EL (cell line): ENCODE data around the gene ZBTB5.
A peak's percentile ranks its signal among the peaks of the same experiment; 100 is the strongest.
"Not testable (repeated sequence)": the region's sequence is repeated elsewhere in the genome, so short reads cannot be mapped to it uniquely, and the experiment has no call there.

Source experiments
- DNase-seq: peaks from one replicate; pipeline ENCODE4 v3.0.0-alpha.2; 2016

Gene ZBTB5

DNA sequence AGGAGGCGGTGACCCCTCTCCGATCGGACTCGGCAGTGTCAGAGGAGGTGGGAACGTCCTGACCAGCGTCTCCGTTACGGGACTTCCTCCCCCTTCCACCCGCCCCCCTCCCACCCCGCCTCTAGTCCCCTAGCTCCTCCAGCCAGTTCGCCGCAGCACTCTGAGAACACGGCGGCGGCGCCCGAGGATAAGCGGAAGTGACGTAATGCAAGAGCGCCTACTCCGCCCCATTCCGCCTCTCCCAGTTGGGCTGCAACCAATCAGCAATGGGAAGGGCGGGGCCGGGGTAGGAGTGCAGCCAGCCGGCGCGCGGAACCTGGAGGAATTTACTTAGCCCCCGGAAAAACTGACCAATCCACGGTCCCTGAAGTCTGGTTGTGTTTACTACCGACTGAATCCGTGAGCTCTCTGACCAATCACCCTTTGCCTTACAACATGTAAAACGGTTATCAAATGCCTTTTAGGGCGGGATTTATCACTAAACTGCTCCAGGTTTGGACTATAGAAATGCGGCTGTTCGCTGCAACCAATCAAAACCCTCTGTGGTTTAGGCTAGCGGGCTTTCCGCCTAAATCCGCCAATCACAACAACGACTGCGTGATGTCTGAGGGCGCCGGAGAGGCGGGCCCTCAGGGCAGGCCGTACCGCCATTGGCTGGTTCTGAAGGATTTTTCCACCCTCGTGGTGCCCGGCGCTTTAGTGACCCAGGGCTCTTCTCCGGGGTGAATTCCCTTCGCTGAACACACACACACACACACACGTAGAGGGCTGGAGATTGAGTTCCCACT is at the start of gene ZBTB5:
Gene ZBTB5, minus strand, starts transcription at position 202 of the 788 bp plus-strand sequence. CDS start 22,899 bp downstream, outside the sequence.
- DNase-seq = peak; percentile 100

DNA sequence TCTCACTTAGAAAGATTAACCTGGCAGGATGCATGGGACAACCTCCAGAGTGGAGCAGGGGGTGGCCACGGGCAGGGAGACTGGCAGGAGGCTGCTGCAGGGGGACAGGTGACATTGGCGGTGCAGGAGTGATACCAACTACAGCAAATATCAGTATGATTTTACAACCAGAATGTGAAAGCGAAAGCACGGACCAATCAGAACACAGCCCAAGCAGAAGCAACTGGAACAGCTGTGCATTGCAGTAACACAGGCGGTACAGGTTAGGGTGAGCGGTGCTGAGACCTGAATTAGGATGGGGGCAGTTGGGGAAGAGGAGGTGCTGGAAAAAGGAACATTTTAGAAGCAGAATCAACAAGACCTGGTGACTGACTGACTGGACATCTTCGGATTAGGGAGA is 49.7 kb upstream of the ZBTB5 start:
- DNase-seq = no peak

- not testable (repeated sequence) for DNase-seq
These were observed 49.2 kb upstream of the ZBTB5 start for GRCh38 chr9:37514415-37514814.

DNA sequence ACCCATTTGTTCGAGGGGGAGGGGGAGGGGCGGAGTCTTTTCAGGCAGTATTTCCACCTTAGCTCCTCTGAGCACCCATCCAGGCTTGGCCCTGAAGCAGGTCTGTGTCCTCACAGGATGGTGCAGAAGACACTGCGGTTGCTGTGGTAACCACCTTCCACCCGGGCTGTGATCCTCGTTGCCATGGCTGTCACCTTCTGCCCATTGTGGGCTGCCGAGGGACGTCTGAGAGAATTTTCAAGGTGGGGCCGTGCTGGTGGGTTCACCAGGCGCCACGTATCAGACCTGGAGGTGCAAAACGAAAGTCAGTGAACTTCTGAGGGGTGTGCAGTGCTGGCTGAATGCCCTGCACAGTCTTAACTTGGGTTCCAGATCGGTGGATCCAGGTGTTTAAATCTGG is 47.2 kb upstream of the ZBTB5 start:
- DNase-seq = no peak

DNA sequence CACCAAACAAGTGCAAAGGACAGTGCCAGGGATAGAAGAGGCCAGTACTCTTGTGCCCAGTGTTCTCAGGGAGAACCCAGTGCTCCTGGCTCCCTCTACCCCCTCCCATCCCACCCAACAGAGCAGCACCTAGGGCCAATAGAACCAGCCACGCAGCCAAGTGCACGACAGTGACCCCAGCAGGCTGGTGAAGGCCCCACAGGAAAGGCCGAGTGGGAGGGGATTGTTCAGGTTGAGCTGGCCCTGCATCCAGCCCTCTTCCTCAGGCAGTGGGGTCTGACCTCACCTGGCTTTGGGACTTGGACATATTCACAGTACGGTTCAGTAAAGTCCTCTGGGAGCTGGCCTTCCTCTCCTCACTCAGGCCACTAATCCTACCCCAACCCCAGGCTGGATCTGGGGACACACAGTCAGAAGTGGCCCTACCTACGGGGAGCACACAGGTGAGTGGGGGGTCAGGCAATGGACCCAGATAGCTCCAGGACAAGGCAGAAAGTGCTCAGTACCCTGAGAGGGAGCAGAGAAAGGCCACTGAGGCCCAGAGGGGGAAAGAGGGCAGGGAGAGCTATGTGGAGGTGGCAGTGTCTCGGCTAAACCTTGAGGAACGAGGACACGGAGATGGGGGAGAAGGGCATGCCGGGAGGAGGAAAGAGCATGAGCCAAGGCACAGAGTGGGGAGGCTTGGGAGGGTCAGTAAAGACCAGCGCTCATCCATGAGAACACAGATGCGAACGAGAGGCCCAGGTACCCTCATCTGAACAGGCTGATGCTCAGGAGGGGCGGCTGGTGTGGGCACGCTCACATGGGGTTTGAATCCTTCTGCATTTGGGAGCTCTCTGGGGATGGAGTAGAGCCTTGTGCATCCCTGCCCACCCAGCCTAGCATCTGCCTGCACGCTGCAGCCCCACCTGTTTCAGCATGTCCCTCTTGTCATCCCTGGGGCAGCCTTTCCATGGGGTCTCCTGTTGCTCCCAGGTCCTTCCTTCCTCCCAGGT is 46.1 kb upstream of the ZBTB5 start:
- peak; percentile 22 for DNase-seq

- not testable (repeated sequence) for DNase-seq
These were observed 44.8 kb upstream of the ZBTB5 start for GRCh38 chr9:37510053-37510452.

- DNase-seq = no peak
These were observed 44.3 kb upstream of the ZBTB5 start for GRCh38 chr9:37509536-37509935.

GRCh38 chr9:37508834-37509206 is 43.6 kb upstream of the ZBTB5 start:
- DNase-seq = no peak

DNA sequence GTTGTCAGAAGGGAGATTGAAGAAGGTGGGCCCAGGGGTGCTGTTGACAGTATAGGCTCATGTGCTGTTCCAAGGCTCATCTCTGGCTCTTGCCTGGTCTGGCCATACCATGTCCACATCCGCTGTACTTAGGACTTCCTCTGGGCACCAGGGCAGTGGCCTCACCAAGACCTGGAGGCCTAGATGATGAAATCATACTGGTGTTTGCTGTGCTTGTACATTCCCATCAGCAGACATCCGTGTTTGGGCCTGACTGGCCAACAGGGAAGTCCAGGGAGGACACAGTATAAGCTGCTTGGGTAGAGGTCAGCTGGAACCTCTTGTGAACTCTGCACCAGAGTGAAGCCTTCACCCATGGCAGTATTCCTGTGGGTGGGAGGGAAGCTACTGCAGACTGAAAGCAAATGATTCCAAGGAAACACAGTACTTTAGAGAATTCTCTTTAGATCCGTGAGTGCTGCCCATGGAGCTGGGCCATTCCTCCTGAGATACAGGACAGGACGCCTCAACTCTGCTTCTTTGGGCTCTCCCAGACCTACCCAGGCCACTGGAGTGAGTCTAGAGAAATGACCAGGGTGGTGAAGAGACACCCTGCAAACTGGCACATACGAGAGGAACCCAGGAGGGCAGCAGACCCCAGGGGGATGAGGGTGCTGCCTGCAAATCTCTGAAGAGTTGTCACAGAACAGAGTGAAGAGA is 43.0 kb upstream of the ZBTB5 start:
- no peak for DNase-seq

DNA sequence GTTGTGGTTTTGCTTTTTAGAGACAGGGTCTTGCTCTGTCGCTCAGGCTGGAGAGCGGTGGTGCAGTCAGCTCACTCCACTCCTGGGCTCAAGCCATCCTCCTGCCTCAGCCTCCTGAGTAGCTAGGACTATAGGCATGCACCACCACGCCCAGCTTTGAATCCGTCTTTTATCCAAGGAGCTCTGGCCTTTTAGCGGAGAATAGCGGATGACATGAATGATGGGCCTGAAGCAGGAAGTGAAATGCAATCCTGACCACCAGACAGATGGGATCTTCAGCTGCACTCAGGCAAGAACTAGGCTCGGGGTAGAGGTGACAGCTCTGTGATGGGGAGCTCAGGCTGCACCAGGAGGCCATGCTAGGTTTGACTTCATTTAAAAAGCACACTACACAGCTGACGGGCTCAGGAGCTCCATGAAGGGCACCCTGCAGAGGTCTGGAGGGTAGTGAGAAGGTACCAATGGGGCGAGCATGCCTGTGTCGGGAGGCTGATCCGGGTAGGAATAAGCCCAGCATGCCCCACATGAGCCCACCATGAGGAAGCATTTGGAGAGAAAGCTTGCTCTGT is 42.4 kb upstream of the ZBTB5 start:
- no peak for DNase-seq

DNA sequence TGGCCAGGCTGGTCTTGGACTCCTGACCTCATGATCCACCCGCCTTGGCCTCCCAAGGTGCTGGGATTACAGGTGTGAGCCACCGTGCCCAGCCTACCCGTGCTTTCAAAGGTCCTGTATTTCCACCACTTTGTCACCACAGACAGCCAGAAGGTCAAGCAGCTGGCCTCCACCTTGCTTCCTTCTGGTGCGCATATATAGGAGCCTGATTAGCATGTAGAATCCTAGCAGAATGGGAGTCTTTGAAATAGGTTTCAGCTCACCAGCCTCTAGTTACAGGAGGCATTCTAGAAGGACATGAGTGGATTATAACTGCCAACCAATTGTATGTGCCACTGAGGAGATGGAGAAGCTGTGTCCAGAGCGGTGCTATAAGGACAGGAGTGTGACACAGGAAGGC is 39.4 kb upstream of the ZBTB5 start:
- DNase-seq = no peak

- DNase-seq = peak; percentile 32
These were observed 38.5 kb upstream of the ZBTB5 start for GRCh38 chr9:37503736-37504135.

DNA sequence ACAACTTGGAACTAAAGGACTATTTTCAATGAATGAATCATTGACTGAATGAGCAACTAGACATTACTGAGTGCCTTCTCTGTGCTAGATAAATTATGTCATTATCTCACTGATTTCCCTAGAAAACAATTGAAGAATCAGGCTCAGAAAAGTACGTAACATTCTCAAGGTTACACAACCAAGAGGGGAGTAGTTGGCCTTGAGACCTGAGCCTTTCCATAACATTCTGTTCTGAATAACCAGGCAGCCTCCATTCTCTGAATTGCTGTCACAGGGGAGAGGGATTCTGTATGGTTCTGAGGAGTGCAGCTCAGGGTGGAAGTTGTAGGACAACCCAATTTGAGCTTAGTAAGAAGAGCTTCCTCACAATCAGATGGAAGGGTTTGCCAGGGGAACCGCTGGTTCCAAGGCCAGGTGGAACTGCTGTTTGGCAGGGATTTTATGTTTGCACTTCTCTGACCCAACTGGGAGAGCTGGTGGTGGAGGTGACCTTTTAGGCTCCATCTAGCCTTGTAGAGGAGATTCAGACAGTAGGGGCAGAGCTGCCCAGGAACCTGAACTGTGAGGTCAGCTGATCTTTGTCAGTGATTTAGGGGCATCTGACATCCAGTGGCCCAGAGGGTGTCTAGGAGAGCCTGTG is 36.8 kb upstream of the ZBTB5 start:
- no peak for DNase-seq

GRCh38 chr9:37499297-37499696 is 34.0 kb upstream of the ZBTB5 start:
- no peak for DNase-seq

- no peak for DNase-seq
These were observed 33.2 kb upstream of the ZBTB5 start for GRCh38 chr9:37498457-37498856.

DNA sequence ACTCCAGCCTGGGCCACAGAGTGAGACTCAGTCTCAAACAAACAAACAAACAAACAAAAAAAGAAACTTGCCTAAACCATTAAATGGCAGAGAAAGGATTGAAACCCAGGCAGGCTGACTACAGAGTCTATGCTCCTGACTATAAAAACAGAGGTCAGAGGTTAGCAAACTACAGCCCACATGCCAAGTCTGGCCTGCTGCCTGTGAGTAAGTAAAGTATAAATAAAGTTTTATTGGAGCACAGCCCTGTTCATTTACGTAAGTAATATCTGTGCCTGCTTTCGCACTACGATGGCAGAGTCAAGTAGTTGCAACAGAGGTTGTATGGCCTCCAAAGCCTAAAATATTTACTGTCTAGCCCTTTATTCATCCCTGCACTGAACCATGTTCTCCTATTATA is 32.1 kb upstream of the ZBTB5 start:
- no peak for DNase-seq

DNA sequence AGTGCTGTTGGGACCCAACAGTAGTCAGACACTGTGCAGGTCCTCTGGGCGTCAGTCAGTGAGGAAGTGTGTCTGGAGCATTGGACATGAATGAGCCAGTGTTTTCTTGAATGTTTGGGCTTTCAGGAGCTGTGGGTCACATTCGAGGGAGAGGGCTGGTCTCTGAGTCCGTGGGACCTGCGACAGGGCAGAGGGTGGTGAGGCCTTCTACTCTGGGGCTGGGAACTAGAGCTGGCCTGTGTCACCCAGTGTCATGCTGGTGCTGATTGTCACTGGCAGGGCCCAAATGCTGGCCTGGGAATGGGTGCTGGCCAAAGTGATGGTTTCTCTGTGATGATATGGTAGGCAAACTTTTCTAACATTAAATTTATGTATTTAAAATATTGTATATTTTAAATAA is 30.8 kb upstream of the ZBTB5 start:
- no peak for DNase-seq

GRCh38 chr9:37495571-37495970 is 30.3 kb upstream of the ZBTB5 start:
- DNase-seq = no peak

- no peak for DNase-seq
These were observed 26.7 kb upstream of the ZBTB5 start for GRCh38 chr9:37491939-37492338.

DNA sequence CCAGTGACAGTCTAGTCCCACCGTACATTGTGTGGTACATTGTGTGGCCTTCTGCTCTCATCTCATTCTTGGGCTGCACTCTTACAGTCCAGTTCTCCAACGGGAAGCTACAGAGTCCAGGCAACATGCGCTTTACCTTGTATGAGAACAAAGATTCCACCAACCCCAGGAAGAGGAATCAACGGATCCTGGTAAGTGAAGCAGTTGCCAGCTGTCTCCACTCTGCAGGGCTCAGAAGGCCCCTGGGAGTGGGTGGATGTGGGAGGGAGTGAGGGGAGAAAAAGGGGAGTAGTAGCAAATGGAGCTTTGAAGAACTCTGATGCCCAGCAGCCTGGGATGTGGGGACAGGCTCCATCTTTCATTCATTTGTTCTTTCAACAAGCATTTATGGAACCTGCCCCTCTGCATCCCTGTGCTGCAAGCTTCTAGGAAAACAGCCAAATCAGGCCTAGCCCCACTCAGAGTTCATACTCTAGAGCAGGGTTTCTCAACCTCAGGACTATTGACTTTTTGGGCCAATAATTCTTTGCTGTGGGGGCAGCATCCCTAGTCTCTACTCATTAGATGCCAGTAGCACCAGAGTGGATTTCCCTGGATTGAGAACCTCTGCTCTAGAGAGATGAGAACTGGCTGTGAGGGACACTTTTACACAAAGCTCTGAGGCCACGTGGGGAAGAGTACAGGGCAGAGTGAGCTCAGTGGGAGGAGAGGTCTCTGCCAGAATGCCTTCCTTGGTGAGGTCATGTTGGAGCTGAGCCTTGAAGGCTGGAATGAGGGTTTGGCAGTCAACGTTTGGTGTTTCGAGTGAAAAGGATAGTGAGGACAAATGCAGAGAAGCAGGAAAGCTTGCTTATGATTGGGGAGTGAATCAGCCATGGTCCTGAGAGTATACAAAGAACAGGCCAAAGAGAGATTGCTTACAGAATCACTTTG is 21.6 kb upstream of the ZBTB5 start:
- DNase-seq = peak; percentile 91

- no peak for DNase-seq
These were observed 21.0 kb upstream of the ZBTB5 start for GRCh38 chr9:37486256-37486615.
